H1 (cell line): Measurements from ENCODE around the gene RTEL1. TPM values are rescaled to one million over a fixed set of nuclear protein-coding genes. Genes with fewer than 3 reads are reported as not detected.

Source experiments
- CTCF ChIA-PET: fragments of 300-600 bp; sonication (Branson Sonifier 250); formaldehyde crosslinking; loops from one replicate; lab custom pipeline; 2021; ENCODE audit not compliant: partially characterized antibody; lab: Charles Lee
- POLR2A ChIA-PET: fragments of 300-600 bp; sonication (Branson Sonifier 250); formaldehyde crosslinking; loops from one replicate; lab custom pipeline; 2021; ENCODE audit warnings: inconsistent platforms; ENCODE audit not compliant: partially characterized antibody; lab: Charles Lee
- DNase-seq, 2 experiments: peaks; one replicate each; pipeline versions ENCODE4 v3.0.0 to v3.0.0-alpha.2; 2010 to 2022; ENCODE audit warnings: low spot score in 2 of 2, low read depth in 1 of 2, mixed read lengths in 1 of 2
- FAIRE-seq: peaks from 2 replicates; lab custom pipeline; 2011; peaks lifted over from hg19 to GRCh38; lab: Jason Lieb, UNC
- H2AFZ ChIP-seq: 2 replicates; pipeline ENCODE4 v1.8.1; 2012; ENCODE audit warnings: low read length, inconsistent platforms
- H2AK5ac ChIP-seq: 2 replicates; pipeline ENCODE4 v1.6.1; 2013; ENCODE audit warnings: low read depth, low read length
- H2BK120ac ChIP-seq: replicated peaks from 2 replicates; pipeline ENCODE3; 2013; ENCODE audit warnings: low read depth, low read length, inconsistent platforms
- H2BK12ac ChIP-seq: 2 replicates; pipeline ENCODE4 v1.6.1; 2013; ENCODE audit warnings: low read depth, low read length
- H2BK15ac ChIP-seq: 2 replicates; pipeline ENCODE4 v1.6.1; 2013; ENCODE audit warnings: low read length
- H2BK20ac ChIP-seq: 2 replicates; pipeline ENCODE4 v1.6.1; 2013; ENCODE audit warnings: low read length
- H2BK5ac ChIP-seq: 2 replicates; pipeline ENCODE4 v1.6.1; 2013; ENCODE audit warnings: low read depth, low read length
- H3K14ac ChIP-seq: 2 replicates; pipeline ENCODE4 v1.6.1; 2013; ENCODE audit warnings: inconsistent platforms; ENCODE audit not compliant: insufficient read length
- H3K18ac ChIP-seq: 2 replicates; pipeline ENCODE4 v1.6.1; 2013; ENCODE audit warnings: low read length; ENCODE audit errors: extremely low read depth
- H3K23ac ChIP-seq: 2 replicates; pipeline ENCODE4 v1.6.1; 2013; ENCODE audit warnings: inconsistent platforms; ENCODE audit not compliant: insufficient read length
- H3K23me2 ChIP-seq: 2 replicates; pipeline ENCODE4 v1.6.1; 2013; ENCODE audit warnings: low read depth, low read length
- H3K27ac ChIP-seq: 2 replicates; pipeline ENCODE4 v1.6.1; 2011; ENCODE audit warnings: low read depth, low read length, inconsistent platforms
- H3K27me3 ChIP-seq, 4 experiments: replicated peaks in 1 of 4; 1 replicate in 1 of 4; 2 replicates in 3 of 4; pipeline versions ENCODE4 v1.6.1 to v1.8.1; 2011 to 2013; ENCODE audit warnings: low read length in 3 of 4, mild to moderate bottlenecking in 3 of 4, inconsistent platforms in 2 of 4, mixed read lengths in 2 of 4, moderate library complexity in 1 of 4; ENCODE audit not compliant: control insufficient read depth in 3 of 4, insufficient read depth in 3 of 4; ENCODE audit errors: extremely low read depth in 1 of 4
- H3K36me3 ChIP-seq, 4 experiments: 2 replicates each; pipeline versions ENCODE4 v1.6.1 to v1.8.1; 2011 to 2013; ENCODE audit warnings: mild to moderate bottlenecking in 4 of 4, low read length in 3 of 4, moderate library complexity in 2 of 4, control low read depth in 1 of 4, inconsistent platforms in 1 of 4; ENCODE audit not compliant: insufficient read depth in 4 of 4, control insufficient read depth in 2 of 4
- H3K4ac ChIP-seq: replicated peaks from 2 replicates; pipeline ENCODE3; 2013; ENCODE audit warnings: low read length, low read depth, mixed read lengths, inconsistent platforms; ENCODE audit not compliant: insufficient read length
- H3K4me1 ChIP-seq, 4 experiments: replicated peaks in 1 of 4; 1 replicate in 1 of 4; 2 replicates in 3 of 4; pipeline versions ENCODE4 v1.6.1 to v1.8.1; 2011 to 2013; ENCODE audit warnings: low read length in 3 of 4, inconsistent platforms in 2 of 4, mixed read lengths in 1 of 4; ENCODE audit not compliant: insufficient read depth in 4 of 4, control insufficient read depth in 3 of 4
- H3K4me2 ChIP-seq, 2 experiments: 2 replicates each; pipeline versions ENCODE4 v1.6.1 to v1.8.1; 2011 to 2013; ENCODE audit warnings: low read depth in 2 of 2, low read length in 2 of 2, control low read depth in 1 of 2, inconsistent platforms in 1 of 2, mild to moderate bottlenecking in 1 of 2; ENCODE audit not compliant: insufficient read depth in 1 of 2
- H3K4me3 ChIP-seq, 4 experiments: fragments of 200-600, 300-600 bp in 1 of 4; sonication (generic), shearing (Covaris generic), sonication (Bioruptor Twin) in 1 of 4; 2 replicates each; pipeline versions ENCODE4 v1.5.1 to v1.8.1; 2011 to 2016; ENCODE audit warnings: low read length in 4 of 4, low read depth in 3 of 4, control low read depth in 2 of 4, inconsistent platforms in 2 of 4, mild to moderate bottlenecking in 2 of 4, mixed read lengths in 1 of 4, moderate library complexity in 1 of 4; ENCODE audit not compliant: insufficient read depth in 2 of 4; ENCODE audit errors: extremely low read depth in 1 of 4
- H3K56ac ChIP-seq: replicated peaks from 2 replicates; pipeline ENCODE3; 2013; ENCODE audit warnings: low read depth, mild to moderate bottlenecking, mixed read lengths, low read length, inconsistent platforms; ENCODE audit not compliant: insufficient read length
- H3K79me1 ChIP-seq: 2 replicates; pipeline ENCODE4 v1.6.1; 2013; ENCODE audit warnings: low read depth, low read length, control low read depth
- H3K79me2 ChIP-seq, 2 experiments: 2 replicates each; pipeline versions ENCODE4 v1.6.1 to v1.8.1; 2012 to 2013; ENCODE audit warnings: low read length in 2 of 2, mild to moderate bottlenecking in 2 of 2, inconsistent platforms in 1 of 2; ENCODE audit not compliant: insufficient read depth in 2 of 2, control insufficient read depth in 1 of 2
- H3K9ac ChIP-seq, 4 experiments: replicated peaks in 1 of 4; 1 replicate in 1 of 4; 2 replicates in 3 of 4; pipeline versions ENCODE4 v1.6.1 to v1.8.1; 2011 to 2013; ENCODE audit warnings: low read depth in 3 of 4, low read length in 3 of 4, control low read depth in 2 of 4, mild to moderate bottlenecking in 2 of 4, moderate library complexity in 2 of 4, inconsistent platforms in 1 of 4; ENCODE audit errors: extremely low read depth in 1 of 4
- H3K9me3 ChIP-seq, 2 experiments: 2 replicates each; pipeline versions ENCODE4 v1.6.1 to v1.8.1; 2012 to 2013; ENCODE audit warnings: mild to moderate bottlenecking in 2 of 2, moderate library complexity in 2 of 2, control low read depth in 1 of 2, inconsistent platforms in 1 of 2, low read depth in 1 of 2, low read length in 1 of 2, mixed read lengths in 1 of 2; ENCODE audit not compliant: insufficient read depth in 2 of 2
- H4K20me1 ChIP-seq, 2 experiments: replicated peaks in 1 of 2; 2 replicates each; pipeline versions ENCODE3 to v1.8.1; 2011 to 2013; ENCODE audit warnings: inconsistent platforms in 2 of 2, low read length in 2 of 2, mild to moderate bottlenecking in 1 of 2; ENCODE audit not compliant: insufficient read depth in 2 of 2, control insufficient read depth in 1 of 2
- H4K5ac ChIP-seq: 2 replicates; pipeline ENCODE4 v1.6.1; 2013; ENCODE audit warnings: low read length, low read depth, mixed read lengths, inconsistent platforms; ENCODE audit not compliant: insufficient read length
- H4K8ac ChIP-seq: 2 replicates; pipeline ENCODE4 v1.8.0; 2013; ENCODE audit warnings: mild to moderate bottlenecking, moderate library complexity, low read length, inconsistent platforms; ENCODE audit not compliant: insufficient read depth; ENCODE audit errors: extremely low read depth
- H4K91ac ChIP-seq: replicated peaks from 2 replicates; pipeline ENCODE3; 2013; ENCODE audit warnings: low read length, mixed read lengths, inconsistent platforms; ENCODE audit not compliant: insufficient read length
- BACH1 ChIP-seq: IDR thresholded peaks from 2 replicates; pipeline ENCODE4 v1.6.1; 2012; ENCODE audit warnings: low read length, improper control_type of control experiment
- BCL11A ChIP-seq, 2 experiments: IDR thresholded peaks; one replicate each; pipeline ENCODE4 v1.6.1; 2011; ENCODE audit warnings: low read depth in 2 of 2, low read length in 2 of 2, mild to moderate bottlenecking in 2 of 2
- CHD1 ChIP-seq: IDR thresholded peaks from 2 replicates; pipeline ENCODE4 v1.6.1; 2012; ENCODE audit warnings: low read depth, low read length, improper control_type of control experiment
- FOSL1 ChIP-seq: IDR thresholded peaks from 2 replicates; pipeline ENCODE4 v1.6.1; 2011; ENCODE audit warnings: mild to moderate bottlenecking, low read depth, low read length, moderate library complexity; ENCODE audit not compliant: insufficient read depth
- KDM4A ChIP-seq: IDR thresholded peaks from one replicate; pipeline ENCODE4 v1.7.1; 2012; ENCODE audit warnings: low read depth, mild to moderate bottlenecking, moderate library complexity, low read length, inconsistent platforms; ENCODE audit not compliant: severe bottlenecking
- POLR2A ChIP-seq, 2 experiments: IDR thresholded peaks; 1 replicate in 1 of 2; 2 replicates in 1 of 2; pipeline ENCODE4 v1.6.1; 2011; ENCODE audit warnings: low read depth in 2 of 2, low read length in 2 of 2, mild to moderate bottlenecking in 2 of 2; ENCODE audit errors: control extremely low read depth in 1 of 2
- SAP30 ChIP-seq: fragments of 300-600 bp; sonication (generic); IDR thresholded peaks from 2 replicates; pipeline ENCODE4 v1.7.1; 2012; ENCODE audit warnings: low read length, moderate library complexity, mild to moderate bottlenecking, inconsistent platforms; ENCODE audit not compliant: insufficient read depth, insufficient replicate concordance
- SP1 ChIP-seq: IDR thresholded peaks from 2 replicates; pipeline ENCODE4 v1.6.1; 2011; ENCODE audit warnings: low read depth, low read length
- TAF7 ChIP-seq: optimal IDR thresholded peaks from 2 replicates; pipeline ENCODE3; 2011; ENCODE audit warnings: low read depth, mild to moderate bottlenecking, inconsistent platforms, low read length, moderate library complexity, borderline replicate concordance
- WGBS, 2 experiments: shearing (Covaris generic) in 1 of 2; methylation state at CpG; one replicate each; pipeline versions ENCODE4 v1.1.6 to v1.1.7; 2013 to 2015; ENCODE audit warnings: low lambda C conversion rate in 2 of 2, mixed read lengths in 2 of 2, inconsistent platforms in 1 of 2, low coverage in 1 of 2, missing lambda C conversion rate in 1 of 2; ENCODE audit not compliant: insufficient replicate concordance in 2 of 2, insufficient coverage in 1 of 2, insufficient read length in 1 of 2; ENCODE audit errors: extremely low coverage in 1 of 2, missing lambda C conversion rate in 1 of 2; 5-methylcytosine and 5-hydroxymethylcytosine counted together
- polyA plus RNA-seq, 7 experiments: library from polyadenylated mRNA; depleted of rRNA in 3 of 7; stranded (reverse) in 5 of 7; unstranded in 2 of 7; fragments of >200 nt in 5 of 7; fragments of 200-250 nt in 2 of 7; gene quantifications; 1 replicate in 5 of 7; 2 replicates in 1 of 7; 4 replicates in 1 of 7; pipeline versions ENCODE4 v1.2.1 to v1.2.3, GENCODE V29; 2011 to 2013; ENCODE audit warnings: missing spikeins in 2 of 7, mixed read lengths in 2 of 7
- total RNA-seq: library from RNA; stranded (reverse); fragmentation: NEBNext Ultra II Directional; extraction: Animal tissue kit (Norgen Biotek cat#: 25700); gene quantifications from 2 replicates; pipeline ENCODE4 v1.2.1, GENCODE V29; 2021
- TF ChIP-seq, protein P1 (sequence below): IDR thresholded peaks from 2 replicates; pipeline ENCODE4 v1.6.1; 2012; ENCODE audit warnings: inconsistent platforms
- TF ChIP-seq, protein P2 (sequence below): IDR thresholded peaks from 2 replicates; pipeline ENCODE4 v1.6.1; 2011; ENCODE audit warnings: low read depth, mild to moderate bottlenecking, low read length; ENCODE audit not compliant: insufficient read depth

The RTEL1 gene
- total and polyA plus RNA-seq, 2 of the 8 experiments (the other 6 are each of a cell fraction or from before 2014, with no cell fraction given) = 16.2 to 37.1 TPM

DNA sequence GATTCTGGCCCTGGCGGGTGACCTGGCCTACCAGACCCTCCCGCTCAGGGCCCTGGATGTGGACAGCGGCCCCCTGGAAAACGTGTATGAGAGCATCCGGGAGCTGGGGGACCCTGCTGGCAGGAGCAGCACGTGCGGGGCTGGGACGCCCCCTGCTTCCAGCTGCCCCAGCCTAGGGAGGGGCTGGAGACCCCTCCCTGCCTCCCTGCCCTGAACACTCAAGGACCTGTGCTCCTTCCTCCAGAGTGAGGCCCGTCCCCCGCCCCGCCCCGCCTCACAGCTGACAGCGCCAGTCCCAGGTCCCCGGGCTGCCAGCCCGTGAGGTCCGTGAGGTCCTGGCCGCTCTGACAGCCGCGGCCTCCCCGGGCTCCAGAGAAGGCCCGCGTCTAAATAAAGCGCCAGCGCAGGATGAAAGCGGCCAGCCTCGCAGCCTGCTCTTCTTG is 80.6 kb downstream of the RTEL1 start:
- no peak overlapping the region for H3K14ac ChIP-seq
- CTCF ChIA-PET = interaction anchor here (0.6 to 2.6 kb wide), 6 partner anchors 12 to 97 kb away, joined by 3 to 7 read pairs (median 4); no protein-coding TSS in a partner anchor
- DNase-seq = peak in 1 of 2 experiments; percentile 80
- H3K79me2 ChIP-seq = no peaks in the 10 kb centered on the region
- no peak overlapping the region for H3K27ac ChIP-seq
- peak overlapping the region; percentile 71 to 95 for H3K4me2 ChIP-seq
- H2AK5ac ChIP-seq = no peak overlapping the region
- H2BK120ac ChIP-seq = no peak overlapping the region
- H3K79me1 ChIP-seq = no peaks in the 10 kb centered on the region
- H4K5ac ChIP-seq = no peak overlapping the region
- POLR2A ChIA-PET = interaction anchor here (0.6 to 3.0 kb wide), 17 partner anchors 9 to 242 kb away, joined by 3 to 16 read pairs (median 4); partner anchors contain the start of genes ARFRP1, TPD52L2 and ZGPAT
- H4K20me1 ChIP-seq = peaks cover 3 to 22% of the 10 kb centered on the region in 2 experiments
- FAIRE-seq = no peak
- peaks cover 13% of the 10 kb centered on the region; the same call in 1 of the 2 replicates for H3K23me2 ChIP-seq
- H3K4ac ChIP-seq = no peak overlapping the region
- H2BK12ac ChIP-seq = no peak overlapping the region
- 8% methylated on average over 9 of the region's 26 CpGs; no CpG with 5 or more reads in 1 of the 2 experiments for WGBS, 2 experiments
- H2BK15ac ChIP-seq = no peak overlapping the region
- no peaks in the 10 kb centered on the region for H3K9me3 ChIP-seq
- no peak overlapping the region for H3K9ac ChIP-seq
- peaks cover 0 to 12% (median 8%) of the 10 kb centered on the region in 4 experiments; a peak in 4 of 7 replicates for H3K27me3 ChIP-seq
- H3K56ac ChIP-seq = no peak overlapping the region
- H2AFZ ChIP-seq = no peak overlapping the region
- no peak overlapping the region for H4K8ac ChIP-seq
- H3K4me3 ChIP-seq = peak overlapping the region; percentile 27 to 68 (median 33); a peak in 6 of 8 replicates
- H4K91ac ChIP-seq = no peak overlapping the region
- no peak overlapping the region for H3K23ac ChIP-seq
- H2BK20ac ChIP-seq = no peak overlapping the region
- no peak overlapping the region for H3K18ac ChIP-seq
- peaks cover 0 to 20% (median 11%) of the 10 kb centered on the region in 4 experiments; a peak in 6 of 7 replicates for H3K4me1 ChIP-seq
- peaks cover 0 to 23% (median 7%) of the 10 kb centered on the region in 4 experiments; a peak in 5 of 8 replicates for H3K36me3 ChIP-seq
- no peak overlapping the region for H2BK5ac ChIP-seq
- TF ChIP-seq TAF7 = no peak
- TF ChIP-seq KDM4A = no peak
- TF ChIP-seq BCL11A (IDR thresholded peaks at IDR 0.05; ENCODE audit: low read depth in 2 of 2, low read length in 2 of 2) = no peak
- no peak for TF ChIP-seq POLR2A (IDR thresholded peaks at IDR 0.05; ENCODE audit: control extremely low read depth in 1 of 2, low read depth in 2 of 2, low read length in 2 of 2)
- TF ChIP-seq, protein P1, sequence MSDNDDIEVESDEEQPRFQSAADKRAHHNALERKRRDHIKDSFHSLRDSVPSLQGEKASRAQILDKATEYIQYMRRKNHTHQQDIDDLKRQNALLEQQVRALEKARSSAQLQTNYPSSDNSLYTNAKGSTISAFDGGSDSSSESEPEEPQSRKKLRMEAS = peak; percentile 49
- no peak for TF ChIP-seq SAP30
- no peak for TF ChIP-seq CHD1
- TF ChIP-seq SP1 = no peak
- no peak for TF ChIP-seq BACH1
- TF ChIP-seq, protein P2, sequence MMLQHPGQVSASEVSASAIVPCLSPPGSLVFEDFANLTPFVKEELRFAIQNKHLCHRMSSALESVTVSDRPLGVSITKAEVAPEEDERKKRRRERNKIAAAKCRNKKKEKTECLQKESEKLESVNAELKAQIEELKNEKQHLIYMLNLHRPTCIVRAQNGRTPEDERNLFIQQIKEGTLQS = no peak
- TF ChIP-seq FOSL1 = no peak
